Astrocyte (in vitro differentiated cells and primary cell): ENCODE measurements around the gene ADORA1.

Source experiments
- CTCF ChIP-seq: IDR thresholded peaks from 2 replicates; pipeline ENCODE4 v1.5.1; 2011; ENCODE audit warnings: low read depth, mild to moderate bottlenecking, inconsistent platforms, low read length, moderate library complexity; ENCODE audit not compliant: insufficient read depth
- EZH2 ChIP-seq: IDR thresholded peaks from 2 replicates; pipeline ENCODE4 v1.6.1; 2012; ENCODE audit warnings: mild to moderate bottlenecking, low read length, inconsistent platforms; ENCODE audit not compliant: insufficient read depth

- TF ChIP-seq CTCF: no peak
- TF ChIP-seq EZH2: no peak
Measured at GRCh38 chr1:203146042-203146369, 18.5 kb downstream of the ADORA1 start.
